ENCODE results near the gene PIGR. TPM values are rescaled to one million over a fixed set of nuclear protein-coding genes. Genes with fewer than 3 reads are reported as not detected.

PIGR gene
- total and polyA plus RNA-seq, 2 of the 4 experiments (the other 2 are of a cell fraction) = not detected

- no peaks in the 10 kb centered on the region for H3K36me3 ChIP-seq (ENCODE audit: control insufficient read depth, insufficient read depth, low read length)
- dilution Hi-C loops (cut with HindIII; ENCODE audit: low sequenced_read_pairs, unreplicated experiment) (no loop called here), in situ Hi-C loops (cut with MboI; ENCODE audit: low sequenced_read_pairs) (no loop called here), intact Hi-C loops (cut with micrococcal nuclease) (no loop called here)
- no peaks in the 10 kb centered on the region for H3K27me3 ChIP-seq (ENCODE audit: control insufficient read depth, insufficient read depth, low read length)
- no peaks in the 10 kb centered on the region for H3K79me1 ChIP-seq (ENCODE audit: low read depth in 1 of 2, low read length in 2 of 2)
- H2AK5ac ChIP-seq (ENCODE audit: low read depth, low read length) = no peak overlapping the region
- POLR2A ChIA-PET (ENCODE audit: unreplicated experiment) = no interaction called here
- H3K27ac ChIP-seq (ENCODE audit: insufficient read depth, low read length) = no peak overlapping the region
- CTCF ChIA-PET = interaction anchor here (1.0 to 1.4 kb wide), 2 partner anchors 9 to 23 kb away, joined by 3 to 4 read pairs; no protein-coding TSS in a partner anchor
- no peak overlapping the region for H3K14ac ChIP-seq (replicated peaks; ENCODE audit: low read depth, low read length)
- no peak overlapping the region for H4K8ac ChIP-seq (ENCODE audit: low read depth in 2 of 2, low read length in 2 of 2)
- no peak overlapping the region for H3K4me2 ChIP-seq (ENCODE audit: low read depth, low read length)
- no peak overlapping the region for H3K18ac ChIP-seq (ENCODE audit: low read depth, low read length)
- no peak overlapping the region for H3K23ac ChIP-seq (ENCODE audit: low read depth, low read length)
- no peak overlapping the region for H3K4me3 ChIP-seq (ENCODE audit: insufficient read depth, low read depth, low read length)
- H3K9me3 ChIP-seq (ENCODE audit: control insufficient read depth, insufficient read depth, low read length) = peaks cover 7% of the 10 kb centered on the region
- TF ChIP-seq CEBPB (IDR thresholded peaks at IDR 0.05; ENCODE audit: low read depth, low read length) (0 out of 2 replicates have a peak, but pooled peaks have one; percentile 20), MAFK (IDR thresholded peaks at IDR 0.05; ENCODE audit: low read depth, low read length) (no peak)
- H4K20me1 ChIP-seq (ENCODE audit: insufficient read depth, low read length) = no peaks in the 10 kb centered on the region
- DNase-seq = no peak
- no peak overlapping the region for H2BK120ac ChIP-seq (ENCODE audit: low read depth, low read length)
- no peak for ATAC-seq (ENCODE audit: low read depth)
- no peak overlapping the region for H3K9ac ChIP-seq (ENCODE audit: low read depth, low read length)
- H2BK5ac ChIP-seq (ENCODE audit: low read depth, low read length, poor library complexity, severe bottlenecking) = no peak overlapping the region
- H3K9me1 ChIP-seq (ENCODE audit: insufficient read depth, low read length) = peaks cover 2% of the 10 kb centered on the region; the same call in 1 of the 2 replicates
- no peak overlapping the region for H3K4ac ChIP-seq (ENCODE audit: low read depth, low read length)
- H4K5ac ChIP-seq (ENCODE audit: low read depth, low read length) = no peak overlapping the region
- no peak overlapping the region for H3K56ac ChIP-seq (ENCODE audit: extremely low read depth, insufficient read depth, low read length)
- no peak overlapping the region for H4K91ac ChIP-seq (ENCODE audit: insufficient read depth, low read depth, low read length)
- no peak overlapping the region for H2BK20ac ChIP-seq (ENCODE audit: low read depth, low read length)
- no peak overlapping the region for H2AK9ac ChIP-seq (replicated peaks; ENCODE audit: low read depth, low read length, poor library complexity)
- no TSS peak for BruUV-seq (replicated peaks)
- peaks cover 5% of the 10 kb centered on the region for H3K4me1 ChIP-seq (ENCODE audit: control insufficient read depth, insufficient read depth, low read length)
- WGBS, 2 experiments (ENCODE audit: extremely low coverage in 2 of 2, insufficient read length in 1 of 2) = 83% methylated on average over 1 of the region's 1 CpG; no CpG with 5 or more reads in 1 of the 2 experiments
- H2AFZ ChIP-seq (replicated peaks; ENCODE audit: low read length, poor library complexity) = no peak overlapping the region
- no peak overlapping the region for H2BK15ac ChIP-seq (ENCODE audit: low read depth, low read length)
Observed at GRCh38 chr1:206883160-206883559, 63.1 kb downstream of the PIGR start.

Measured in IMR-90 (cell line).